ENCODE measurements around the gene IGF2. TPM values are rescaled to one million over a fixed set of nuclear protein-coding genes. Genes with fewer than 3 reads are reported as not detected.
"Not testable (repeated sequence)": the region's sequence is repeated elsewhere in the genome, so short reads cannot be mapped to it uniquely, and the experiment has no call there.

IGF2 gene
- total RNA-seq, 1 experiment from 2014 or later = 0.60 TPM

DNA sequence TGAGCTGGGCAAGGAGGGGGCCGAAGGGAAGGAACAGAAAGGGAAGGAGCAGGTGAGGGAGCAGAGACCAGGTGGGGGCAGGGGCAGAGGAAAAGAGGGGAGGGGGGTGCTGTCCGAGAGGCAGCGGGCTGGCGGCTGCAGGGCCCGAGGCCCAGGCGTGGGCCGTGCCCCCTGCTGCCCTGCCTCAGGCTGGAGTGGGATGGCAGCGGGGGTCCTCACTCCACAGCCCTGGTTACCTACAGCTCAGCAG is 2.3 kb downstream of the IGF2 start:
- DNase-seq (ENCODE audit: low spot score) = no peak

DNA sequence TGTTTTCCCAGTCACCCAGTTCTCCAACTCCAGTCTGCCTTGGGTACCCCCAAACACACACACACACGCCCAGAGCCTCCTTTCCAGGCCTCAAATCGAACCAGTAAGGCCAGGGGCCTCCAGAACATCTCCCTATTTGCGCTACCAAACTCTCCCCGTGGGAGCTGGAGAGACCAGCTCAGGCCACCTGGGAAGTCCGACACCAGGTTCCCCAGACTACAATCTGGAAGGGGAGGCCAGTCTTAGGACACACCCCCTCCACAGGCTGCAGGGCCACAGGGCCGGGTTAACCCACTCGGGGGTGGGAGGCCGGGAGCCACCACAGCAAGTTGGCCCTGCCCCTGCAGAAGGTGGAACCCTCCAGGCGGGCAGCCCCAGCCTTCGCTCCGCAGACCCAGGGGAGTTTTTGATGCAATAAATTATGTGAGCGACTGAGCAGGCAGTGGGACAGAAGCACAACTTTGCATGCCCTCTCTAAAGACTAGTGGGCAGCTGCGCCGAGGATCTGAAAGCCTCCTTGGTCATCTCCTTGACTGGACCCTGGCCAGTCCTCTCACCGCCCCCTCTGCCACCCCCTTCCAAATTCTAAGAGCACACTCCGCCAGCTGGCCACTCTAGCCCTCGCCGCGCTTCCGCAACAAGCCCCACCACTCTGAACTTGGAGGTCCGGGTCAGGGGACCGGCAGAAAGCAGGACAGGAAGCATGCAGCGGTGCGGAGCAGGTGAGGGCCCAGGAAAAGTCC is 2.8 kb downstream of the IGF2 start:
- no peak for DNase-seq (ENCODE audit: low spot score)

DNA sequence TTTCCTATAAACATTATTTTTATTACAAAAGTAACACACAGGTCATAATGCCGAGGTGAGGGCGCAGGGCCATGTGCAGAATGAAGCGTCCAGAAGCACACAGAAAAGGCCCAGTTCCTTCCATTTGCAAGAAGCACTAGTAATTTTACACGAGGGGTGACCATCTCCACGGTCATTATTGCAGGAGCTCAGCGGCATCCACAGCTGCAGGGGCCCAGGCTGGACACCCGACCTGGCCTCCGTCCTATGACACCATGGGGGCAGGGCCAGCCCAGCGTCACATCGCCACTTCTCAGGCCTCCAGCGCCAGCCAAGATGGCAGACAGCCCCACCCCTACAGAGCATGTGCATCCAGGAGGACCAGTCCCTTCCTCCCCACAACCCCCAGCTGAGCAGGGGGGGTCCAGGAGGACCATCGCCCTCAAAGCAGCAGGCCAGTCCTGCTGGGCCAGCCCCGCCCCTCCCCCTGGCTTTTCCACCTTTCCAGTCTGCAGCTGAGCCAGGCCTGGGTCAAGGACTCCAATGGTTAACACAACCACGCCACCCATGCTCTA is 3.5 kb downstream of the IGF2 start:
- DNase-seq (ENCODE audit: low spot score) = no peak

DNA sequence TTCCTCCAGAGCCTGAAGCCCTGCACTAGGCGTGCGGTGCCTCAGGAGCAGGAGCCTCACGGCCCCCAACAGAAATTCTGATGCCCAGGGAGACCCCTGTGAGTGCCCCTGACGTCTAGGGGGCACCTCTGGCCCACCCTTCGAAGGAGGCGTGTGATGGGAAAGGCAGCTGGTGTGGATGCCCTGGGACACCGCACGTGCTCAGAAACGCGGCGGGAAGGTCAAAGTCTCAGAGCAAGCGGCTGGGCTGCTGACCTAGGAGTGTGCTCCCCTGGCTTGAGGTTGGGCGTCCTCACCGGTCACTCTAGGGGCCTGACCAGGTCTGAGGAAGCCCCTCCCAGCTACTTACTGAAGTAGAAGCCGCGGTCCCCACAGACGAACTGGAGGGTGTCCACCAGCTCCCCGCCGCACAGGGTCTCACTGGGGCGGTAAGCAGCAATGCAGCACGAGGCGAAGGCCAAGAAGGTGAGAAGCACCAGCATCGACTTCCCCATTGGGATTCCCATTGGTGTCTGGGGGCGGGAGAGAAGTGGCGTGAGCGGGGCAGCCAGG is 4.1 kb downstream of the IGF2 start:
- no peak for DNase-seq (ENCODE audit: low spot score)

DNA sequence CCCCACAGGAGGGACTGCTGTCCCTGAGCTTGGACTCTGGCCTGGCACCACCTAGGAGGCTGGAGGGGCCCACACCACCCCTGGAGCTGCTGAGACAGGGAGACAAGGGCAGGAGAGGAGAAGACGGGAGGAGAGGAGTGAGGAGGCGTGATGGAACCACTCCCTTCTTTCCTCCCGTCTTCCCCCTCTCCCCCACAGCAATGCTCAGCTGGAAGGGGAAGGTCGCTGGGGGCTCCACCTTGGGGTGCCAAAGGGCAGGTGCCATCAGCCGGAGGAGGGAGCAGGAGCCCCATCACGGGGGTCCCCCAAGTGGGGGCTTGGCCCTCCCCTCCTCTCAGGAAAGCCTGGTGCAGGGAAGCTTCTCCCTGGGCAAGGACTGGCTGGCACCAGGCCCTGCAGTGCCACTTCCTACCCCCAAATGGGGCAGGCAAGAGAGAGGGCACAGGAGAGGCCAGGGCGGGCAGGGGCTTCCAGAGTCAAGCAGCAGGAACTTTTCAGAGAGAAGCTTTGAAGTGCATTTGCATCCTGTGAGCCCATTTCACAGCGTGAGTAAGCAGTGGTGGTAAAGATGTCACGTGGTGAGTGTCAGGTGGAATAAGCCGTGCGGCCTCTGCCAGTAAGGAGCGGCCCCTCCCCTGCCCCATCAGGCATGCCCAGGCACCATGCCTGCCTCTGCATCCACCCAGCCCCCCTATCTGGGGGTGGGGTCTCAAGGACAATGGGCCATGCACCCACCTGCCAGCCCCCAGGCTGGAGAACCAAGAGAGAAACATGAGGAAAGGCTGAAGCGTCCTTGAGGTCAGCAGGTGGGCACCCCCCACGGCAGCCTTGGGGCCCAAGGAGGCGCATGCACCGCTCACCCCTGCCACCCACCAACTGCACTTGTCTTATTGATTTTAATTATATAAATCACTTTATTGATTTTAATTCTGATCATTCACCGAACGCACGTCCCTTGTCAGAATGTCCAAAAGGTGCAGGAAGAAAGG is 4.9 kb downstream of the IGF2 start:
- DNase-seq (ENCODE audit: low spot score) = no peak

DNA sequence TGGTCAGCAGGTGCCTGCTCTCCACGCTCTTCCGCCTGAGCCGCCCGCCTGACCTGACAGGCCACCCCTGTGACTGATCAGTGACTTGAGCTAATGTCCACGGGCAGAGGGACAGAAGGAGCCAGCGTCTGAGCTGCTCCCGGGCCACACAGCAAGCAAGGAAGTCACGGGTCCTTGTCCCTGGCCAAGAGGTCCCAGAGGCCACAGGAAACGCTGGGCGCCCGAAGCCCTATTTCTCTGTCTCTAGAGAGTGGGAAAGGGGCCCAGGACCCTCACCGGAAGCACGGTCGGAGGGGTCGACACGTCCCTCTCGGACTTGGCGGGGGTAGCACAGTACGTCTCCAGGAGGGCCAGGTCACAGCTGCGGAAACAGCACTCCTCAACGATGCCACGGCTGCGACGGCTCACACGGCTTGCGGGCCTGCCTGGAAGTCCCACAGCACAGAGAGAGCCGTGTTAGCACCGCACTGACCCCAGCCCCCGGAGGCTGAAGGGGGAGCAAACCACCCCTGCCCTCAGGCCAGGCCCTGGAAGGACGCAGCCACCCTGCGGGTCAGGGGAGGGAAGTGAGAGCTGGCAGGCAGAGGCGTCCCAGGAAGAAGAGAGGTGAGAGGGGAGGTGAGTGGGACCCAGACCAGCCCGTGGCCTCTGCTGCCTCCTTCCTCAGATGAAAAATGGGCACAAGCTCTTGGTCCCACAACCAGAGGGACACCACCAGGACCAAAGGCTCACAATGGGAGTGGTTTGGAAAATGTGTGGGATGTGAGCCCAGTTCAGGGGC is 5.8 kb downstream of the IGF2 start:
- DNase-seq (ENCODE audit: low spot score) = no peak

DNA sequence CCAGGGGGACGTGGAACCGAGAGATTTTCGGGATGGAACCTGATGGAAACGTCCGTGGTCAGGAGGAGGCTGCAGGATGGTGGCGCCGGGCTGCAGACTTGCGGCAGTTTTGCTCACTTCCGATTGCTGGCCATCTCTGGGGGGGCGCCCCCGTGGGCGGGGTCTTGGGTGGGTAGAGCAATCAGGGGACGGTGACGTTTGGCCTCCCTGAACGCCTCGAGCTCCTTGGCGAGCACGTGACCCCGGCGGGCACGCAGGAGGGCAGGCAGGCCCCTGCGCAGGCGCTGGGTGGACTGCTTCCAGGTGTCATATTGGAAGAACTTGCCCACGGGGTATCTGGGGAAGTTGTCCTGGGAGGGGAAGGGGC is 6.3 kb downstream of the IGF2 start:
- DNase-seq (ENCODE audit: low spot score) = no peak

DNA sequence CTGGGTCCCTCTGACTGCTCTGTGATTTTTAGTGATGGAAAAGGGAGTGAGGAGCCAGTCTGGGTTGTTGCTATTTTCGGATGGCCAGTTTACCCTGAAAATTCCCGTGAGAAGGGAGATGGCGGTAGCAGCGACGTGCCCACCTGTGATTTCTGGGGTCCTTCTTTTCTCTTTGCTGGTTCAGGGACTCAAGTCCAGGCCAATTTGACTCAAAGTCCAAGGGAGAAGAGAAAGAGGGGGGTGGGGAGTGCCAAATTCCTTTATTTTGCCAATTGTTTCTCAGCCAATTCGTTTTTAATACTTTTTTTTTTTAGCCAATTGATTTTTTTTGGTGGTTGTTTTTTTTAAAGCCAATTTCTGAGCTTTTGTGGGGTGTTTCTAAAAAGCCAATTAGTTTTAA is 6.9 kb downstream of the IGF2 start:
- no peak for DNase-seq (ENCODE audit: low spot score)

DNA sequence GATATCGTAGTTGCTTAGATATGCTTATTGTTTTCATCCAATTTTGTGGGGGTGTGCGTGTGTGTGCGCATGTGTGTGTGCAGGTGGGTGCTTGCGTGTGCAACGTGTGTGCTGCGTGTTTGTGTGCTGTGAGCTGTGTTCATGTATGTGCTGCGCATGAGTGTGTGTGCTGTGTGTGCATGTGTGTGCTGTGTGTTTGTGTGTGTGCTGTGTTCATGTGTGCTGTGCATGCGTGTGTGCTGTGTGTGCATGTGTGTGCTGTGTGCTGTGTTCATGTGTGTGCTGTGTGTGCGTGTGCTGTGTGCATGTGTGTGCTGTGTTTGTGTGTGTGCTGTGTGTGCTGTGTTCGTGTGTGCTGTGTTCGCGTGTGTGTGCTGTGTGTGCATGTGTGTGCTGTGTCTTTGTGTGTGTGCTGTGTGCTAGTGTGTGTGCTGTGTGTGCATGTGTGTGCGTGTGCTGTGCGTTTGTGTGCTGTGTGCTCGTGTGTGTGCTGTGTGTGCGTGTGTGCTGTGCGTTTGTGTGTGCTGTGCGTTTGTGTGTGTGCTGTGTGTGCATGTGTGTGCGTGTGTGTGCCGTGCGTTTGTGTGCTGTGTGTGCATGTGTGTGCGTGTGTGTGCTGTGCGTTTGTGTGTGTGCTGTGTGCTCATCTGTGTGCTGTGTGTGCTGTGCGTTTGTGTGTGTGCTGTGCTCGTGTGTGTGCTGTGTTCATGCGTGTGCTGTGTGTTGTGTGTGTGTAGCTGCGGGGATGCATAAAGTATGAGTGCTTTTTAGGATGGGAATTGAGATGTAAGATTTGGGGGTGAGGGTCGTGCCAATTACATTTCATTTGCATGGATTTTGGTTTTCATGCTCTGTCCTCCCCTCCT is 7.6 kb downstream of the IGF2 start:
- no peak for DNase-seq (ENCODE audit: low spot score)

DNA sequence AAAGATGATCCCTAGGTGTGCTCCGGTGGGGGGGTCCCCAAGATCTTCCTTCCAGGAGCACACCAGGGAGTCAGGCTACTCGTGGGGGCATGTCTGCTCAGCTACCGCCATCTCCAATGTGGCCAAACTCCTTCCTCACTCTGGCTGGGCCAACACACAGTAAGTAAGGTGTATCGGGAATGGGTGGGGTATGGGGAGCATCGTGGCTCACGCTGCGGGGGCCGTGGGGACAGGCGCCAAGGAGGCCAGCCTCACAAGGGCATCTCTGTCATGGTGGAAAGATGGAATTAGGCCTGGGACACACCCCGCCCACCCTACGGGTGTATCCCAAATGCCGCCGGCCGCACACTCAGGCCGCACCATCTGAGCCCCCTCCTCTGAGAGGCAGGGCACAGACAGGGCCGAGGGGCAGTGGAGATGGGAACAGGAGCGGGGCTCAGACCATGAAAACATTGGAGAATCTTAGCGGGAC is 8.3 kb downstream of the IGF2 start:
- DNase-seq (ENCODE audit: low spot score) = no peak

DNA sequence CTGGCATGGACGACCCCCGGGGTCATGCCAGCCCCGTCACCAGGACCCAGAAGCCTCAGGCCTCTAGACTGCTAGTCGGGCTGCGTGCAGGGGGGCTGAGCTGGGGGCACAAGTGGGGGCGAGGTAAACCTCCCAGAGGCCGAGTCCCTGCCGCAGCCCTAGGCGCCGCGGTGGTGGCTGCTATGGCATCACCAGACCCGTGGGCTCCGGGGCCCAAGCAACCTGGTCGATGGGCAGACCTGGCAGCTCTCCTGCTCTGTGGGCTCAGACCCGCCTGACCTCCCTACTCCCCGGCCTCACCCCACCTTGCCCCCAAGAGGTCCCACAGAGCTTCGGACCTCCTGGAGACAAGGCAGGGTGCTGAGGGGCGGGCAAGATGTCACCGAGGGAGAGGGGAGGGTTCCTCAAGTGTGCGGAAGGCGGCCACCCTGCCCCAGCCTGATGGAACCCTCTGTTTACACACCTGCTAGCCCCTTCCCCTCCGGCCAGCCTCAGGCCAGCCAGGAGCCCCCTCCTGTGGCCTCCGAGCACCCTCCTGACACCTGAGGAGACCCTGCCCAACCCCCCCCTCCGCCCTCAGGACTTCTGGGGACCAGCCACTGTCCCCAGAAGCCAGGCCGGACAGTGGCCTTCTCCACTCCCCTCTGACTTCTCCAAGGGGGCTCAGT is 9.4 kb downstream of the IGF2 start:
- no peak for DNase-seq (ENCODE audit: low spot score)

DNA sequence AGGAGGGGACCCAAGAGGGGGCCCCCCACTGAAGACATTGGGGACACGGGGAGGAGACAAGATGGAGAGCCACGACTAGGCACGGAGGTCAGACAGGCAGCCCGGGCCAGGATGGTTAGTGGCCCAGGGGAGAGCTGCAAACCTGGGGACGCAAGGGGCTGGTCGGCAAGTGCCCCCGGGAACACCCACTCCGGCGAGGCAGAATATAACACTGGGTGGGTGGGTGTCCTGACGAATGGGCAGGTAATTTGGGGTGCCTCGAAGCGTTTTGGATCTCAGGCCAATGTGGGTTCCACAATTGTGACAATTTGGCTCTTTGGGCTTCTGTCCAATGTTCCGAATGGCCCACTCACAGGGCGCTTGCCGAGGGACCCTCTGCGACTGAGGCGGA is 9.9 kb downstream of the IGF2 start:
- DNase-seq (ENCODE audit: low spot score) = no peak

DNA sequence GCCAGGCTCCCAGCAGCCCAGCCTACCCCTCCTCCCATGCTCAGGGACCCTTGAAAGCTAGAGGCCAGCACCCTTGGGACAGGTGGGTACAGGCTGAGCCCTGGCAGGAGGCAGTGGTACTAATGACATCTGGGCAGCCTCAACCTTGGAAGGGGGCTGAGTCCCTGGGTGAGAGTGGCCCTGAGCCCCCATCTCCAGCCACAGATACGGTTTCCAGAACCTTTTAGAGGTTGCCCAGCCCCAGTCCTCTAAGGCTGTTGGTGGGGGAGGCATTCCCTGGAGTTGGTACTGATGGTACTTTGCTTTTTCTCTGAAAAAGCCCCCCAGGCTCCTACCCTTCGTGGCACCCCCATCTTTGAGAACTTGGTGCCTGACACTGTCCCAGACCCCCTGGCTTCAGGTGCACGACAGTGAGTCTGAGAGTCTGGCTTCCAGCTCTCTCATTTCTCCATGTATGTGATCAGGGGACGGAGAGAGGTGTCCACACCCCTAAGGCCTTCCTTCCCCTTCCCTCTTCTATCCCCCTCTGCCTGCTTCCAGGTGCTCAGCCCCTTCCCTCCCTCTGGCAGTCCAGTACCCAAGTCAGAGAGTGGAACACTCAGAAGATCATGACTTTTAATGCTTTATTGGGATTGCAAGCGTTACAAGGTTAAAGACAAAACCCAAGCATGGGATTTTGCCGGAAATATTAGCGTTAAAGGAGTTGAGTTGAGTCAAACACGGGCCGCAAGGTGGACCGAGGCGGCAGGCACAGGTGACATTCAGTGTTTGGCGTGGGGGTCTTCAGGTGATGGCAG is 10.5 kb downstream of the IGF2 start:
- DNase-seq (ENCODE audit: low spot score) = no peak

DNA sequence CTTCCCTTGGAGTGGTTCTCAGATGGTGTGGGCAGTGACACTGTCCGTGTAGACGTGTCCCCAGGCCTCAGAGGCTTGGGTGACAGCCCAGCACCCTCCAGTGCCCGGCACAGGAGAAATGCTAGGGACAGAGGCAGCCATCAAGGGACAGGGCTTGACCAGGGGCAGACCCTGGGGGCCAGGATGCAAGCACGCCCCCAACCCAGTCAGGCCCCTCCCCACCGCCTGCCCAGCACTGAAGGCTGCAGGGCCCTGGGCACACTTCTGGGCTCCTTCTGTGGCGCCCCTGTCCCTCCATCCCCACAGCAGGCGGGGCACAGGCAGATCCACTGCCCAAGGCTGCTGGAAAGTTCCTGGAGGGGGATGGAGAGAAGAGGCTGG is 11.1 kb downstream of the IGF2 start:
- DNase-seq (ENCODE audit: low spot score) = no peak

DNA sequence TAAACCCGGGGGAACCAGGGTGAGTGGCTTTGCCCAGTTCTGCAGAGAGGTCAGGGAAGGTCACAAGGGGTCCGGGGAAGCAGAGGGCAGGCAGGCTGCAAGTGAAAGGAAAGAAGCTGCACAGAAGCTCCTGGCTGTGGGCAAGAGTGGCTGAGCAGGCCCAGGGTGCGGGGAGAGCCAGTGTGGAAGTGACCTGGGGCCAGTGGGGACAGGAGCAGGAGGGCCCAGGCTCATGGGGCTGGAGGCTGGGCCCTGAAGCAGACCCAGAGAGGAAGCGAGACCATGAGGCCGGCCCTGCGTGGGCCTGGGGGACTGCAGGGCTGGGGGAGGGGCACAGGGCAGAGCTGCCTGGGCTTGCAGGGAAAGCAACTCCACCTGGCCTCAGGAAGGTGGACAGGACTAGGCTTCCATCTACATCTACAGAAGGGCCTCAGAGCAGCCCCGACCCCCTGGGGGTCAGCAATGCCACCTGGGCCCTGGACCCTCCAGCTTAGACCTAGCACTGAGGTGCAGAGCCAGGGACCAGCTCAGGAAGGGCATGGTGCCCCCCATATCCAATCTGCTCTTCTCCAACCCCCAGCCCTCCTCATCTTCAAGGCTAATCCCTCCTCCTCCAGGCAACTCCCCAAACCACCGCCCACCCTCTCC is 11.6 kb downstream of the IGF2 start:
- DNase-seq (ENCODE audit: low spot score) = no peak

DNA sequence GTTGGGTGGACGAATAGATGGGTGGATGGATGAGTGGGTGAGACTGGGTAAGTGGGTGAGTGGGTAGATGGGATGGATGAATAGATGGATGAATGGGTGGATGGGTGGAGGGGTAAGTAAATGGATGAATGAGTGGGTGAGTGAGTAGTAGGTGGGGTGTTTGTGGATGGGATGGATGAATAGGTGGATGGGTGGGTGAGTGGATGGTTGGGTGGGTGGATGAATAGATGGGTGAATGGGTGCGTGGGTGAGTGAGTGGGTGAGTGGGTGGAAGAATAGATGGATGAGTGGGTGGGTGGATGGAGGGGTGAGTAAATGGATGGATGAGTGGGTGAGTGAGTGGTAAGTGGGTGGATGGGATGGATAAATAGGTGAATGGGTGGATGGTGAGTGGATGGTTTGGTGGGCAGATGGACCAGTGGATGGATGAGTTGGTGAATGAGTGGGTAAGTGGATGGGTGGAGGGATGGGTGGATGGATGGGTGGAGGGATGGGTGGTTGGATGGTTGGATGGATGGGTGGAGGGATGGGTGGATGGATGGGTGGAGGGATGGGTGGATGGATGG is 12.6 kb downstream of the IGF2 start:
- no peak for DNase-seq (ENCODE audit: low spot score)

DNA sequence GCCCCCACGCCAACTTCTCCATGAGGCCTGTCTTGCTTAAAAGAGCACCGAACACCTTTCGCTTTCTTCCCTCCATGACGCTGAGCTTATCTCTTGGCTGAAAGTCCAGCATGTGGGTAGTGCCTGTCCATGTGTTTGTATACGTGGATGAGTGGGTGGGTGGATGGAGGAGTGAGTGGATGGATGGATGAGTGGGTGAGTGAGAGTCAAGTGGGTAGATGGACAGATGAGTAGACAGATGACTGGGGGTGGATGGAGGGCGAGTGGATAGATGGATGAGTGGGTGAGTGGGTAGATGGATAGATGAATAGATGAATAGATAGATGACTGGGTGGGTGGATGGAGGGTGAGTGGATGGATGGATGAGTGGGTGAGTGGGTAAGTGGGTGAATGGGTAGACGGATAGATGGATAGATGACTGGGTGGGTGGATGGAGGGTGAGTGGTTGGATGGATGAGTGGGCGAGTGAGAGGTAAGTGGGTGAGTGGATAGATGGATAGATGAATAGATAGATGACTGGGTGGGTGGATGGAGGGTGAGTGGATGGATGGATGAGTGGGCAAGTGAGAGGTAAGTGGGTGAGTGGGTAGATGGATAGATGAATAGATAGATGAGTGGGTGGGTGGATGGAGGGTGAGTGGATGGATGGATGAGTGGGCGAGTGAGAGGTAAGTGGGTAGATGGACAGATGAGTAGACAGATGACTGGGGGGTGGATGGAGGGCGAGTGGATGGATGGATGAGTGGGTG is 14.3 kb downstream of the IGF2 start:
- DNase-seq (ENCODE audit: low spot score) = not testable (repeated sequence)

DNA sequence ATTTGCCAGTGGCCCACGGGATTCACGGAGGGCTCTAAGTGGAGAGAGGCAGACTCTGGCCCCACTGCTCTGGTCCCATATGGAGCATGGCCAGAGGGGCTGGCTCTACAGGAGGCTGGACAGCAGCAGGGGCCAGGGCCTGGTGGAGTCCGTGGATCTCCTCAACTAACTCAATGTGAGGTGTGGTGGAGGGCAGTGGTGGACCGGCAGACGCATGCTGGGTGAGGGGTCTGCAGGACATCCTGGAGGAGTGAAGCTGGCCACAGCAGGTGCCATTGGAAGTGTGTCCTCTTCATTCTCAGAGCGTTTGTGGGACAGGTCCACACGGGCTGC is 15.6 kb downstream of the IGF2 start:
- no peak for DNase-seq (ENCODE audit: low spot score)
